HPDE6-E6E7 (cell line): Measurements from ENCODE around the gene POLR1D.

Experiments
- DNase-seq: peaks from one replicate; pipeline ENCODE4 v3.0.0; 2011; ENCODE audit warnings: missing footprints; ENCODE audit errors: extremely low spot score

The POLR1D gene, protein sequence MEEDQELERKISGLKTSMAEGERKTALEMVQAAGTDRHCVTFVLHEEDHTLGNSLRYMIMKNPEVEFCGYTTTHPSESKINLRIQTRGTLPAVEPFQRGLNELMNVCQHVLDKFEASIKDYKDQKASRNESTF

GRCh38 chr13:27621366-27622101 lies at the start of gene POLR1D:
Gene POLR1D, plus strand, starts transcription at chr13:27621892. Its CDS starts 92 bp downstream, at chr13:27621984.
- peak; percentile 38 for DNase-seq

GRCh38 chr13:27572234-27572901 lies 49.3 kb upstream of the POLR1D start:
- no peak for DNase-seq

DNA sequence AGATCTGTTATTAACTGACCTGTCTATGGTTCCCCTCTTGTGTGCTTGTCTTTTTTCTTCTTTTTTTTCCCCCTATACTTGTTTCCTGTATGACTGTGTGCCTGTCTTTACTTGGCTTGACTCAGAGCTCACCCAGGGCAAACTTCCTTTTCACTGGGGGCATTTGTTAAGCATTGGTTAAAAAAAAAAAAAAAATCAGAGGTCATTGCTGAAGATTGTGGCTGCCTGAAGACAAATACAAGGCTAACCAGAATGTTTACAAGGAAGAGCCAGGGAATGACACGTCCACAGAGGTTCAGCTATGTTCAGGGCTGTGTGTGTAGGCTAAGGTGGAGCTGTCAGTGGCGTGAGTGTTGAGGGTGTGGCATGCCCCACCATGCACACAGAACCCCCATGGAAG lies 48.4 kb upstream of the POLR1D start:
- no peak for DNase-seq

- DNase-seq, result no peak
Observed at GRCh38 chr13:27574661-27575060, 47.0 kb upstream of the POLR1D start.

- DNase-seq, result no peak
Observed at GRCh38 chr13:27578121-27579030, 43.3 kb upstream of the POLR1D start.

GRCh38 chr13:27583645-27584044 lies 38.0 kb upstream of the POLR1D start:
- DNase-seq, result no peak

DNA sequence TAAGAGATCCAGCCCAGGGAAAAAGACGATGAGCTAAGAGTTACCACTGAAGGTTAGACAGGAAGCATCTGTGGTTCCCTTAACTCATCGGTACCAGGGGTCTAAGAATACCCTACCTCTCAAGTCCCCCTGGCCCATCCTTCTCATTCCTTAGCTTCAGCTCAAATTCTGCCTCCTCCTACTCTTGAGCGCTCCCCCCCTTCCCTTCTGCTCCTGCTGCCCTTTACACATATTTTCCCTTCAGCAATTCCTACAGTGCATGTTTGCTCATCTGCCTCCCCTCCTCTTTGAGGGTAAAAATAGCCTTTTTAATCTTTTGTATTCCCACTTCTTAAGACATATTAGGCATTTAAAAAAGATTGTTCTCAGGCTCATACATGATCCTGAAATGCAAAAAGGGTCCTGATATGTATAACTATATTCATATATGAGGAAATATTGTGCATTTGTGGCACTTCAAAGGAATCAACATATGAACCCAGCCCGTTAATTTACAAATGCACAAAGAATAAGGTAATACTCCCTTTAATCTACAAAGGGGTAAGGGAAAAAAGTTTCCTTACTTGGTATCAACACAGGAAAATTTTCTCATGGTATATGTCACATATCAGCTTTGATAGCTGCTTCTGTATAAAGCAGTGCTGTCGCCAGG lies 34.5 kb upstream of the POLR1D start:
- DNase-seq, result no peak

GRCh38 chr13:27588405-27588804 lies 33.3 kb upstream of the POLR1D start:
- DNase-seq, result no peak

- DNase-seq, result no peak
Observed at GRCh38 chr13:27592865-27593264, 28.8 kb upstream of the POLR1D start.

GRCh38 chr13:27593267-27593666 lies 28.4 kb upstream of the POLR1D start:
- DNase-seq, result no peak

- DNase-seq, result no peak
Observed at GRCh38 chr13:27595055-27595811, 26.5 kb upstream of the POLR1D start.

DNA sequence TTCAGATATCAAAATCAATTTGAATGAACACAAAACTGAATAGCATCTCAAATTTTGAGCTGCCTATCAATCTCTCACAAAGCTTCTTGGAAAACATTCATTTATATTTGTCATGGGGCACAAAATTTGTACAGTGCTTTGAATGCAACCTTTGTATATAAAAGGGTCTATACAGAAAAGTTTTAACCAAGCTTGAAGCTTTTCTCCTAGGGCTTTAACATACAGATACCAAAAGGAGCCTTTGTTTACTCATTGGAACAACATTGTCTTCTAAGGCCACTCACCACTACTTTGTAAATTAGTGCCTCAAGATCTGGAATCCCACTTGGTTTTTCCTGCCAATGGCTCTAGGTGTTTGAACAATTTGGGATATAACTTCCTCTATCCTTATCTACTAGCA lies 22.6 kb upstream of the POLR1D start:
- DNase-seq, result no peak

DNA sequence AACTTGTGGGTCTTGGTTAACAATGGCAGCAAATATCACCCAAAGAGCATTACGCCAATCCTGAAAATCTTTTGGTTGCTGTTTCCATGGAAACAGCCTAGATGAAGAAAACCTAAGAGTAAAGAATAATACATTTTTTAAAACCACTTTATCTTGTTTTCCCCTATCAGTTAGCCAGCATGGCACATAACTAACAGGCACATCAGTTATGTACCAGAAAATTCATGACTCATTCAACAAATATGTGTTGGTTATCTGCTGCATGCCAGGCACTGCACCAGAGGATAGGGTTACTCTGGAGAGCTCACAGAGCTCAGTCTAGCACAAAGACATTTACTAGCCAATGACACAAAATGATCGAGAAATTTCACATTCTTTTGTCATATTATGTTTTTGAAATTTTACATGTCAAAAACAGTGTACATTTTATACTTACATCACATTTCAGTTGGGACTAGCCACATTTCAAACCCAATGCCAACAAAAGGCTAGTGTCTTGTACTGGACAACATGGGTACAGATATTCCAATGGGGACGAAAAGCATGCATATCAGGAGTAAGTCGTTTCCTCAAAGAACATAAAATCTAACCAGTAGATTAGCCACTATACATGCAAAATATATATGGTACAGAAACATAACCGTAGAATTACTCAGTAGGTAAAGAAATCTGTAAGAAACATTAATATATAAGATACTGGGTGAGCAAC lies 21.7 kb upstream of the POLR1D start:
- DNase-seq, result no peak

DNA sequence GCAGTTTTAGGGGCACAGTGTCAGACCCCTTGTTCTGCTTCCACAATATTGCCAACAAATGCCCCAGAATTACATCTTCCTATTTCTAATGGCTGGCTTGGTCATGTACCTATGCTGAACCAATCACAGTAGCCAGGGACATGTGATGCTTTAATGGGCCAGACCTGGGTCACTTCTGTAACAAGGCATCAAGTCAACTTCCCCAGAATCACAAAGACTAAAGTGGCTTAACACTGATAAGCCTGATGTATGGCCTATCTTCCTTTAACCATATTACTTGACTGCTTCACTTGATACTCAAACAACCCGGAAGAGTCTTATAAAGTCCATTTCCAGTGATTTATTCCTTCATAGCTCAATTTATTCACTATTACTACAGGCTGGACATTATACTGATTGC lies 21.0 kb upstream of the POLR1D start:
- DNase-seq, result no peak

- DNase-seq, result no peak
Observed at GRCh38 chr13:27601208-27601607, 20.5 kb upstream of the POLR1D start.

DNA sequence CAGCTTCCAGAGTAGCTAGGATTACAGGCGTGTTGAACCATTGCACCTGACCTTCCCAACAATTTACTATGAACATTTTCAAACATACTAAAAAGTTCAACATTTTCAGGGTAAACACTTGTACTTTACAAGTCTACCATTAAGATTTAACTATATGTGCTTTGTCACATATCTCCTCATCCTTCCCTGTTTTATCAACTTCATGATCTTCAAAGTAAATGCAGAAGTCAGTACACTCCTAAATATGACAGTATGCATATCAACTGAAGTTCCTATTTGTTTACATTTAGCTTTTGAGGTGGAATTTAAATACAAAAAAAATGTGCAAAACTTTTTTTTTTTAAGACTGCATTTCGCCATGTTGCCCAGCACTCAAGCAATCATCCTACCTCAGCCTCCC lies 19.9 kb upstream of the POLR1D start:
- no peak for DNase-seq

DNA sequence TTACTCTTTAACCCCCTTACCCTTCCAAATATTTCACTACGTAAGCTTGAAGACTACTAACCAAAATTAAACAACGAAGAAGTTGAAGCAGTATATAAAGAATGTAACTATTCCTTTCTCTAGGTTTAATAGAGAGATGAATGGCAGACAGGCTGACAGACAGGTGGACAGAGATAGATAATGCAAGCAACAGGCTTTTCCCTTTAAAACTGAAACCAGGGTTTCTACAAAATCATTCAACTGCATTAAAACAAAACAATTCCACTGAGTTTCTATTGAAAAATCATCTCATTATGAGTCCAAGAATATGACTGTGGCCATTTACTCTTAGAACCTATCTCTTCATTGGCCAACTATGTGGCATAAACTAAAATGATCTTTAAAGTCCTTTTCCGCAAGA lies 16.6 kb upstream of the POLR1D start:
- DNase-seq, result no peak

DNA sequence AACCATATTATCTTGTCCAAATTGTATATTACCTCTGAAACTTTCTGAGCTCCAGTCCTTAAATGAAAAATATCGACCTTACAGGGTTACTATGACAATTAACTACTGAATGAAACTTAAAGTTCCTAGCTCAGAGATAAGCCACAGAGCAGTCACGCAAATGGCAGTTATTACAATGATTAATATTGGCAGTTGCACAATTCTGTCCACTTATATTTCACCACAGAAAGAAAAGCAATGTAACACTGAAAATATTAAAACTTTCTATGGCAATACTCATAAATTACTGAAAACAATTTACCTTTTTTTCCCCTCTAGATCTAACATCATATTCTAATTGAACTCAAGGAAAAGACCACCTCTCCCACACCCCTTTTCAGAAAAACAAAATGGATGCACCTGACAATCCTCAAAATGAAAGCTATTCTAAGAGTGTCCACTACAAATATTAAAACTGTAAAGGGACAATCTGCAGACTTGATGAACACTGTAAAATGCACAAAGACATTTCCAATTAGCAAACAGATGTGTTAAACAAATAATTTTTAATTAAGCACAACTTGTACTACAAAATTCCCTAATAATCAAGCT lies 16.0 kb upstream of the POLR1D start:
- DNase-seq, result no peak

DNA sequence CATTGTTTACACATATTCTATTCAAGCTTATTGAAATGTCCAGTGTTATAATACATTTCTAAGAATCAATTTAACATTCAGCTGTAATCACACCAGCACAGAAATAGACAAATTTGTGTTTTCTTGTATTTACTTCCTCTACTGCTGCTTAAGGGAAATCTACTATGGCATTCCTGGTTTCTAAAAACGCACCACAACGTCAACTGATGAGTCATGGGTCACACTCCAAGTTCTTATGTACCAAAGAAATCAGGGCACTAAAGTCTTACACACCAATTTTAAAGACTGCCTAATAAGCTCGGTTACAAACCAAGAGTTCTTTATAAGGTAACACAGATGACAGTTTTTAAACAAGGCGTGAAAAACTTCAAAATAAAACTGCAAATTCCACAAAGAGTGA lies 14.6 kb upstream of the POLR1D start:
- no peak for DNase-seq

DNA sequence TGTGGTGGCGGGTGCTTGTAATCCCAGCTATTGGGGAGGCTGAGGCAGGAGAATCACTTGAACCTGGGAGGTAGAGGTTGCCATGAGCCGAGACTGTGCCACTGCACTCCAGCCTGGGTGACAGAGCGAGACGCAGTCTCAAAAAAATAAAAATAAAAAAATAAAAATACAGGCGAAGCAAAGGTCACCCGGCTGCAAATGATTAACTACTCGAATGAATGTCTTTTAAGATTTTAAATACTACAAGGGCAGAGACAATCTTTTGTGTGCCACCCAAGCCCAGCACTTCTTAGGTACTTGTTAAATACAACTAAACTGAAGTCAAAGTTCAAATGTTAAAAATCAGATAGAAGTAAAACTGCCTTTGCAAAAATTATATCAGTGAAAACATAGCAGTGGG lies 8.1 kb upstream of the POLR1D start:
- no peak for DNase-seq
